ENCODE results near the gene NFAT5.

The NFAT5 gene

GRCh38 chr16:69717066-69717465, 151.3 kb downstream of the NFAT5 start:
- DNase-seq (ENCODE audit: low read depth) = no peak
- no peak overlapping the region for H3K4me3 ChIP-seq (ENCODE audit: low read depth, low read length)
- no peak for TF ChIP-seq CTCF (IDR thresholded peaks at IDR 0.05; ENCODE audit: low read depth, low read length, missing control alignments)

GRCh38 chr16:69718111-69718764, 152.5 kb downstream of the NFAT5 start:
- TF ChIP-seq CTCF (IDR thresholded peaks at IDR 0.05; ENCODE audit: low read depth, low read length, missing control alignments) = no peak
- no peak for DNase-seq (ENCODE audit: low read depth)
- H3K4me3 ChIP-seq (ENCODE audit: low read depth, low read length) = no peak overlapping the region

GRCh38 chr16:69720822-69721430, 155.2 kb downstream of the NFAT5 start:
- no peak for DNase-seq (ENCODE audit: low read depth)
- H3K4me3 ChIP-seq (ENCODE audit: low read depth, low read length) = no peak overlapping the region

GRCh38 chr16:69721441-69721957, 155.7 kb downstream of the NFAT5 start:
- DNase-seq (ENCODE audit: low read depth) = no peak
- TF ChIP-seq CTCF (IDR thresholded peaks at IDR 0.05; ENCODE audit: low read depth, low read length, missing control alignments) = no peak
- no peak overlapping the region for H3K4me3 ChIP-seq (ENCODE audit: low read depth, low read length)

More at GRCh38 chr16:69720822-69721430, 155.2 kb downstream of the NFAT5 start:
- TF ChIP-seq CTCF (IDR thresholded peaks at IDR 0.05; ENCODE audit: low read depth, low read length, missing control alignments) = no peak

DNA sequence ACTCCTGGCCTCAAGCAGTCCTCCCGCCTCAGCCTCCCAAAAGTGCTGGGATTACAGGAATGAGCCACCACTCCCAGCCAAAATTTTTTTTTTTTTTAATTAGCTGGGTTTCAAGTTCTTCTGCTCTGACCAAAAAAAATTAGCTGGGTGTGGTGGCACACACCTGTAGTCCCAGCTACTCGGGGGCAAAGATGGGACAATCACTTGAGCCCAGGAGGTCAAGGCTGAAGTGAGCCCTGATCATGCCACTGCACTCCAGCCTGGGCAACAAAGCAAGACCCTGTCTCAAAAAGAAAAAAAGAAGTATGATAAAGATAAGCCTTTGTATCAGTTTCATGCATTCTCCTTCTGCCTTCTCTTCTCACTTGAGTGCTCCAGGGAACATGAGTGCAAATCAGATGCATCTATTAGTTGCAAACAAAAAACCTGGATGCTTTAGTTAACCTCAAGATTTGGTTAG, 158.7 kb downstream of the NFAT5 start:
- TF ChIP-seq CTCF (IDR thresholded peaks at IDR 0.05; ENCODE audit: low read depth, low read length, missing control alignments) = no peak
- no peak for DNase-seq (ENCODE audit: low read depth)
- H3K4me3 ChIP-seq (ENCODE audit: low read depth, low read length) = no peak overlapping the region

- TF ChIP-seq CTCF (IDR thresholded peaks at IDR 0.05; ENCODE audit: low read depth, low read length, missing control alignments) = no peak
- no peak overlapping the region for H3K4me3 ChIP-seq (ENCODE audit: low read depth, low read length)
- no peak for DNase-seq (ENCODE audit: low read depth)
Observed at GRCh38 chr16:69724981-69725479, 159.3 kb downstream of the NFAT5 start.

Measured in GM12864 (cell line).